GM18858 (cell line): ENCODE data around the gene CARNS1.

Experiments used
- ATAC-seq: cut with Tn5 transposase; IDR thresholded peaks from one replicate; pipeline ENCODE4 v1.9.1; 2021; ENCODE audit not compliant: unreplicated experiment

CARNS1 gene

DNA sequence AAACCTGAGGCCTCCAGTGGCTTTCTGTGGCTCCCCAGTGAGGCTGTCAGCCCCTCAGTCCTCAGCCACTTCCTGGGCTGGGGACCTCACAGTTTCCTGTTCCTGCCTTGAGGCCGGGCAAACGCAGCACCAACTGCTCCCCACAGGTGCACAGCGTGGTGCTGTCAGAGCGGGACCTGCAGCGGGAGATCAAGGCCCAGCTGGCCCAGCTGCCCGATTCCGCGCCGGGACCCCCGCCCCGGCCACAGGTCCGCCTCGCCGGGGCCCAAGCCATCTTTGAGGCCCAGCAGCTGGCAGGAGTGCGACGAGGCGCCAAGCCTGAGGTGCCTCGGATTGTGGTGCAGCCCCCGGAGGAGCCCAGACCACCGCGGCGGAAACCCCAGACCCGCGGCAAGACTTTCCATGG lies 6.2 kb upstream of the CARNS1 start:
- no peak for ATAC-seq

DNA sequence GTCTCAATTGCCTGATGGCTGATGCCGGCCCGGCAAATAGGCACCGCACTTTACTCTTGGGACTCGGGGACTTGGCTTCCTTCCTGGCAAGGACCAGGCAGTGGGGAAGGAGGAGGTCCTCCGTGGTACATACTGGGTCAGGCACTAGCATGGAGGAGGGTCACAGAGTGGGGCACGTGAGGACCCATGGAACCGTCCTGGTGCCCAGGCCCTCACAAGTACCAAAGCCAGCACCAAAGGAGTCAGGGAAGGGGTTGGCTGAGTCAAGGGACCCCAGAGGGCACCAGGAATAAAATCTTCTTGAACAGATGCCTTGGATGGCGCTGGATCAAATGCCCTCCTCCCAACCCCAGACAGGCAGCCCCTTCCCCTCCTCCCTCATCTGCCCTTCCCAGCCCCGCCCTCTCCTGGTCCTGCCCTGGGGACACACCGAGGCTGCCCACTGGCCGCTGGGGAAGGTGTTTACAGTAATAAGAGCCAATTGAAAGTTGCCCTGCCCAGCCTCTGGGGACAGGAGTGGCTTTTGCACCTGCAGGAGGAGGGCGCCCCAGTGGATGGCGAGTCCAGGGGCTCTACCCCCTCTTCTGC lies 5.6 kb upstream of the CARNS1 start:
- no peak for ATAC-seq

DNA sequence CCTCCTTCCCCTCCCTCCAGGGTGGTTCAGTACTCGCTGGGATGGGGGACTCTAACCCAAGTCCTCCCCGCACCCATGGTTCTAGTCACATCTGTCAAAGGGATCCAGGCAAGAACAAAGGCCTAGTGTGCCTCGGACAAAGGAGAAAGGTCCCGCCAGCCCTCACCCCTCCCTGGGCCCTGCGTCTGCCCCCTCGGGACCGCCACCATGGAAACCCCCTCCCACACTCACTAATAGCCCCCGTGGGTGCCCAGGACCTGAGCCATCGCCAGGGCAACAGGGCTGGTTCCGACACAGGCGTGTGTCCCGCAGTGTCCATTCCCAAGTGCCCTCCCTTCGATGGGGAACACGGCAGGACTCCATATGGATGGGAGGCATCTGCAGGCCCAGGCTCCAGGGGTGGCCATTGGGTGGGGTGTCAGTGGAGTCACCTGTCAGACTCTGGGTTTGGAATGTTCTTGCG lies 5.1 kb upstream of the CARNS1 start:
- no peak for ATAC-seq

DNA sequence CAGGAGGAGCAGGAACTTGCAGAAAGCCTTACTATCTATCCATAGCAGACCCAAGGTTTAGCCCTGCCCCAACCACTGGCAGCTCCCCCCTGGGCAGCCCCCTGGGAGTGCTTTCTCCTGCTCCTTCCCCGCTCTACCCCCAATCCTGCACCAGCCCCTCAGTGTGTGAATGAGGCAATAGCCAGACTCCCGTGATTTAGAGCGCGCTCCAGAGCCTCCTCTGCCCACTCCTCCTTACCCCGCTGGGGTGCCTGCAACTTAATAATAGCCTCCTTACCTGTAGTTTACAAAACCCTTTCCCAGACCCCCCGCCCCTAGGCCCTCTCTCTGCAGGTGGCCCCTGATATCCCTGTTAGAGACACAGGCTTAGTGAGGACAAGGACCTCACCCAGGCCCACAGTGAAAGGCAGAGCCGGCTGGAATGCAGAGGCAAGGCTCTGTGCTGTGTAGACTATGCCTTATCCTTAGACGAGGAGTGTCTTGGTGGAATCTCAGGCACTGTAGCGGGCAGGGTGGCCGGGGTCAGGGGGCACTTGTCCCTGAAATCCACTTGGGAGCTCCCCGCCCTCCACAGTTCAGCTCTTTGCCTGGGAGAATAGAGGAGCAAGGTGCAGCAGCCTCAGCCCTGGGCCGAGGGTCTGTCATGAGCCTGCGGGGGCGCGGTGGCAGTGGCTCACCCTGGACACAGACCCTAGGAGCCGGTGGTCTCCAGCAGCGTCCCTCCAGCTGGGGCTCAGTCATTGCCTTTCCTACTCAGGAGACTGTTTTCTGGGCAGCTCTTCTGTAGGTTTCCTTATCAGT lies 4.3 kb upstream of the CARNS1 start:
- no peak for ATAC-seq

DNA sequence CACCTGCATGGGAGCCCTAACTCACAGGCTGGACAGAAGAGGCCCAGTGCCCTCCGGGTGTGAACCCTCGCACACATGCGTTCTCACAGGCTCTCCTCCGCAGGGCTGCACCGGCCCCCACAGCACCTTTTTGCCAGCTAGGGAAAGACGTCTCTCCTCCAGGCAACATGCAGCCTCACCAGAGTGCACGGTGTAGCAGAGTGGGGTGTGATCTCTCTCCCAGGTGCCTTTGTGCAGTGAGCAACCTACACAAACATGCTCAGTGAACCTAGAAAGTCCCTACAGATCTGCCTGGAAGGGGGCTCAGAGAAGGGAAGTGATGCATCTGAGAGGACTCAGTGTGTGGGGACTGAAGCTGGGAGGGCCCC lies 3.7 kb upstream of the CARNS1 start:
- ATAC-seq, result no peak

DNA sequence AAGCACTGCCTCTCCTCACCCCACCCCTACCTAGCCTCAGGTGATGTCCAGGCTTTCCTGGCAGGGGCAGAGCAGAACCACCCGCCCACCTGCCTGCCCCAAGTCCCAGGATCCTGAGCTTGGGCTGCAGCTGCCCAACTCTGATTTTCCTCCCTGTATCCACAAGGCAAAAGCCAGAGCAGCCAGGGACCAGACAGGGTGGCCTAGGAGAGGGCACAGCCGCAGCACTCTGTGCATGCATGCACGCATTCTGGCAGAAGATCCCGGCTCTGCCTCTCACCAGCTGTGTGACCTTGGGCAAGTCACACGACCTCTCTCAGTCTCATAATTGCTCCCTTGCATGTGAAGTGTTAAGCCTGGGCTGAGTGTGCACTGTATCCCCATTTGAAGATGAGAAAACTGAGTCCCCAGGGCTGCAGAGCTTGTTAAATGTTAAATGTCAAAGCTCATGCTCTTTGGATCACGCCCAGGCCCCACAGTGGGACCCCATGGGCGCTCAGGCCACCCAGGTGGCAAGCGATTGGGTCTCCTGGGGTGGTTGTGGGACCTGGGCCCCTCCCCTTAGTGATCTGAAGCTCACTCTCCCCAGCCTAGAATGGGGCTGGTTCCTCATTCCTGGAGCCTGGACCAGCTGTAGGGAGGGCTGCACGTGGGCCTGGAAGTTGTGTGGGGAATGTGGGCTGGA lies 2.8 kb upstream of the CARNS1 start:
- no peak for ATAC-seq

DNA sequence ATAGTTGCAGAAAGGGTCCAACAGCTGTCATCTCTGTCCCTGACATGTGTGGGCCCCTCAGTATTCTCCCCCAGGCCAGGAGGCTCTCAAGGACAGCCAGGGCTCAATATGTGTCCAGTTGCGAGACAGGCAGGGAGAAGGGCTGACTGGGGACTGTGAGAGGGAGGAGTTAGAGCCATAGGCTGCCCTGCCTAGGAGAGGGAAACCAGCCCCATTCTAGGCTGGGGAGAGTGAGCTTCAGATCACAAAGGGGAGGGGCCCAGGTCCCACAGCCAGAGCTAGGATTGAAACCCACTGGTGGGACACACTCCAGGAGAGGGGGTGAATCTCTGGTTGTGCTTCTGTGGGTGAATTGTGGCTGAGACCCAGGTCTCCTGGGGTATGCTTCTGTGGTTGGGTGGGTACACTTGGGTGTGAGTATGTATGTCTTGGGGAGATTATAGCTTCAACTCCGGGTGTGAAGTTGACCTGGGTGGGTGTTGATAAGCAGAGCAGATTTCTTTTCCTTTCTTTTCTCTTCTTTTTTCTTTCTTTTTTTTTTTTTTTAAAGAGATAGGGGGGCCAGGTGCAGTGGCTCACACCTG lies 2.1 kb upstream of the CARNS1 start:
- no peak for ATAC-seq

DNA sequence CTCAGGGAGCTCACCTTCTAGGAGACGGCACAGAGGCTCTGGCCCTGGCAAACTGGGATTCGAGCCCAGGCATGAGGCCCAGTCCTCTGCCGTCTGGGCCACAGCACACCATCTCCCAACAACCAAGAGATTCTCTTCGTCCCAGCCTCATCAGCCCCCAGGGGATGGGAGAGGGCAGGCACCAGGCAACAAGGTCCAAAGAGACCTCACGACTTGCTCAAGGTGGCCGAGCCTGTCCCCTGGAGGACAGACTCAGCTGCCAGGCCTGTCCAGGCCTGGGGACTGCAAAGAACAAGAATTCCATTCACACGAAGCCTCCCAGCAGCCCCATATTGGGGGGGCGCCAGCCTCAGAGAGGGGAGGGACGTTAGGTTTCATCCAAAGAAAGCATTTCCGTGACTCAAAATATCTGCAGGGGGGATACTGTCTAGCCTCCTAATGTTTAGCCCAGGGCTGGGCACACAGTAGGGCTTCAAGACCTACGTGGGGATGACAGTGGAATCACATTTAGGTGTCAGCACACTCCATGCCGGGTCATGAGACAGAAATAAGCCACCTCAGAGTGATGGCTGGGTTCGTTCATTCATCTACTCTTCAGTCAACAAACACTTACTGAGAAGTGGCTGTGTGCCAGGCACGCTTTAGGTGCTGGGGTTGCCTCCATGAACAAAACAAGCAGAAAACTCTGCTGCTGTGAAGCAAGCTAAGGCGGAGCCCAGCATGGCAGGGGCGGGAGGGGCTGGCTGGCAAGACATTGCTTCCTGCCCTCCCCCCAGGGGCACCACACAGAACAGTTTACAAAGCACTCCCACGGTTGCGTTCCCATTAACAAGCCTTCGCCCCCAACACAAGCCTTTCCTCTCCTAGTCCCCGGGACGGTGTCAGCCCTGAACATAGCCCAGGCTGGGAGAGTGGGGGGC lies 1.2 kb downstream of the CARNS1 start:
- no peak for ATAC-seq

DNA sequence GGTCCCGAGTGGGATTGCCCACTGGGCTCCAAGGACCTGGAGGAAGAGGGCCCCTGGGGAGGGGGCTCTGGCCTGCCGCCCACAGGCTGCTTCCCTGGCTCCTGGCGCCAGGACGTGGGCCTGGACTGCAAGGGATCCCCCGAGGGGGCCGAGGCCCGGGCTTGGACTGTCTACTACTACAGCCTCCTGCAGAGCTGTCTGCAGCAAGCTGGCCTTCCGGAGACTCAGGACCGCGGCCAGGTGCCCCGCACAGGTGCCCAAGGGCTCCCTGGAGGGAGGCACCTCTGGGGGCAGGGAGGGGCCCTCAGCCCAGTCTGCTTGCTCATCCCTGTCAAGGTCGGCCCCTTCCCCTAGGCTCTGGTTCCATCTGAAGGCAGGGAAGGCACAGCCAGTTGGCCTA lies 1.9 kb downstream of the CARNS1 start:
- ATAC-seq, result no peak

DNA sequence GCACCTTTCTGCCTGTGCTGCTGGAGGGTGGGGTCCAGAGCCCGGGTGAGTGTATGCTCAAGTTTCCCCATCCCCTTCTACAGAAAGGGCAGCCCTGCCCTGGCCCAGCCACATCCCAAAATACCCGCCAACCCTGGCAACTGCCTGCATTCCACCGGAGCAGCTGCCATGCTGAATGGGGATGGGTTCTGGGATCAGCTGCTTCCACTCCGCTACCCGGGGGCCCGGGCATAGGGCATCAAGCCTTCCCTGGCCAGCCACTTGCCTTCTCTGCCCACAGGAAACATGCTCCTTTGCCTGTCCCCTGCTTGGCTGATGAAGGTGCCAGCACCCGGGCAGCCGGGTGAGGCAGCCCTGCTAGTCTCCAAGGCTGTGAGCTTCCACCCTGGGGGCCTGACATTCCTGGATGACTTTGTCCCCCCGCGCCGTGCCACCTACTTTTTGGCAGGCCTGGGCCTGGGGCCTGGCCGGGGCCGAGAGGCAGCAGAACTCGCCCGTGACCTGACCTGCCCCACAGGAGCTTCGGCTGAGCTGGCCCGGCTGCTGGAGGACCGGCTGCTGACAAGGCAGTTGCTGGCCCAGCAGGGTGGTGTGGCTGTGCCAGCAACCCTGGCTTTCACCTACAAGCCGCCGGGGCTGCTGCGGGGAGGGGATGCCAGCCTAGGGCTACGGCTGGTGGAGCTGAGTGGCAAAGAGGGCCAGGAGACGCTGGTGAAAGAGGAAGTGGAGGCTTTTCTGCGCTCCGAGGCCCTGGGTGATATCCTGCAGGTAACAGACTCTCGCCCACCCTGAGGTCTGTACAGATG lies 3.2 kb downstream of the CARNS1 start:
- ATAC-seq, result no peak

DNA sequence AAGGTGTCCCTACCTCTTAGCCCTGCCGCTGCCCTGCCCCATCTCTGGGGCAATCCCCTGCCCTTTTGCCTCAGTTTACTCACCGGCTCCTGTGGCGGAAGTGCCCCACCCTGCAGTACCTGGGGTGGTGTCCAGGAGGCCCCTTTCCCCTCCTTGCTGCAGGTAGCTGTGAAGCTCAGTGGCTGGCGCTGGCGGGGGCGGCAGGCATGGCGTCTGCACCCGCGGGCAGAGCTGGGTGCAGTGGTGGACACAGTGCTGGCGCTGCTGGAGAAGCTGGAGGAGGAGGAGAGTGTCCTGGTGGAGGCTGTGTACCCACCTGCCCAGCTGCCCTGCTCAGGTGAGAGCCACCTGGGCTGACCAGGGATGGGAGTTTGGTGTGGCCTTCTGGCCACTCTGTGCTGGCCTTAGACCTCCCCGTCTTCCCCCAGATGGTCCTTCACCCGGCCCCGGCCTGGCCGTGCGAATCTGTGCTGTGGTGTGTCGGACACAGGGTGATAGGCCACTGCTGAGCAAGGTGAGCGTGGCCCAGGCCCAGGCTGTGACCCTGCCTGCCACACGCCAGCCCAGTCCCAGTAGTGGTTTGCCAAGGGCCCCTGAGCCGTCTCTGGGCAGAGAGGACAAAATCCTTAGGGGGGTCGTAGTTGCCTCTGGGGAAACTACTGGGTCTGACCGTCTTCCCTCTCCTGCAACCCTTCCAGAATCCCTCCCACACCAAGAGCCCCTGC lies 4.0 kb downstream of the CARNS1 start:
- no peak for ATAC-seq

DNA sequence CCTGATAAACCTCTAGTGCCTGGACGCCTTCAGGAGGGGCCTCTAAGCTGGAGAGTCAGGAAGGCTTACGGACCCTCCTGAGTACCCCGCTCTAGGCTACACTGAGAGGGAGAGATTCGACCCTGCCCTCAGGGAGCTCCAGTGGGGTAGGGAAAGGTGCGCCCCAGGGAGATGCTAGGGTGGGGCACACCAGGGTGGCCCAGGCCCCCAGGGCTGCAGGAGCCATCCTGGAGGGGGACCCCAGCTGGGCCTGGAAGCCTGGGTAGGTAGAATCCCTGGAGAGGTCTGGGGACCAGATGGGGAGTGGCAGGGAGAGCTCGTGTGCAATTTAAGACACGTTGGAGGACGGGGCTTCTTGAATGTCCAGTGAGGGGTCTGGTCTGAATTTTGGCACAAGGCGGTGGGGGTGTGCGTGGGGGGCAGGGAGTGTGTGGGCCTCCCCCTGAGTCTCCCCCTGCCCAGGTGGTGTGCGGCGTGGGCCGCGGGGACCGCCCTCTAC lies 4.7 kb downstream of the CARNS1 start:
- no peak for ATAC-seq

DNA sequence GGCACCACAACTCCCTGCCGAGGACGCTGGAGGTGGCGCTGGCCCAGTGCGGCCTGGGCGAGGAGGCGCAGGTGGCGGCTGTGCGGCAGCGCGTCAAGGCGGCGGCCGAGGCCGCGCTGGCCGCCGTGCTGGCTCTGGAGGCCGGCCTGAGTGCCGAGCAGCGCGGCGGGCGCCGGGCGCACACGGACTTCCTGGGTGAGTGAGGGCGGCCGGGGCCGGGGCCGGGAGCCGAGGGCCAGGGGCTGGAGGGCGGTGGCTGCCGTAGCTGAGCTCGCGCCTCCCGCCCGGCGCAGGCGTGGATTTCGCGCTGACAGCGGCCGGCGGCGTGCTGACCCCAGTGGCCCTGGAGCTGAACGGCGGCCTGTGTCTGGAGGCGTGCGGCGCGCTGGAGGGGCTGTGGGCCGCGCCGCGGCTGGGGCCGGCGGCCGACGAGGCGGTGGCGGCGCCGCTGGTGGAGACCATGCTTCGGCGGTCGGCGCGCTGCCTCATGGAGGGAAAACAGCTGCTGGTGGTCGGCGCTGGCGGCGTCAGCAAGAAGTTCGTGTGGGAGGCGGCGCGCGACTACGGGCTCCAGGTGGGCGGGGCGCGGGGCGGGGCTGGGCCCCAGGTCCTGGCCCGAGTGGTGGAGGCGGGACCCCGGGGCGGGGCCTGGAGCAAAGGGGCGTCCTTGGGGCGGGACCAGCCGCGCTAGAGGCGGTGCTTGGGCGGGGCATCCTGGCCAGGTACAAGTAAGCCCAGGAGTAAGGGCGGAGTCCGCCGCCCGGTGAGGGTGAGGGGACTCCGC lies 5.4 kb downstream of the CARNS1 start:
- peak; percentile 53 for ATAC-seq

DNA sequence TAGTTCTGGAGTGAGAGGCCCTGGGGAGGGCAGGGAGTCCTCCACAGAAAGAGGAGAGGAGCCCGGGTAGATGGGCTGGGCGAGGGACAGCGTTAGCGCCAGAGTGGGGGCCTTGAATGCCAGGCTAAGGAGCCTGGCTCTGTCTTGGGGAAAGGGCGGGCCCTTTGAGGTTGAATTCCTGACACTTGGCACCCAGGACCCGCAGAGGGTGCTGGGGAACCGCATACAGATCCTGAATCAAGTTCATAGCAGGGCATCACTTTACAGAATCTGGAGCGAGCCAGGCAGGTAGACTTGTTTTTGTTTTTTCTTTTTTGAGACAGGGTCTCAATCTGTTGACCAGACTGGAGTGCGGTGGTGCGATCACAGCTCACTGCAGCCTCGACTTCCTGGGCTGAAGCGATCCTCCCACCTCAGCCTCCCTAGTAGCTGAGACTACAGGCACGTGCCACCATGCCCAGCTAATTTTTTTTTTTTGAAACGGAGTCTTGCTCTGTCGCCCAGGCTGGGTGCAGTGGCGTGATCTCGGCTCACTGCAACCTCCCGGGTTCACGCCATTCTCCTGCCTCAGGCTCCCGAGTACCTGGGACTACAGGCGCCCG lies 6.1 kb downstream of the CARNS1 start:
- no peak for ATAC-seq

DNA sequence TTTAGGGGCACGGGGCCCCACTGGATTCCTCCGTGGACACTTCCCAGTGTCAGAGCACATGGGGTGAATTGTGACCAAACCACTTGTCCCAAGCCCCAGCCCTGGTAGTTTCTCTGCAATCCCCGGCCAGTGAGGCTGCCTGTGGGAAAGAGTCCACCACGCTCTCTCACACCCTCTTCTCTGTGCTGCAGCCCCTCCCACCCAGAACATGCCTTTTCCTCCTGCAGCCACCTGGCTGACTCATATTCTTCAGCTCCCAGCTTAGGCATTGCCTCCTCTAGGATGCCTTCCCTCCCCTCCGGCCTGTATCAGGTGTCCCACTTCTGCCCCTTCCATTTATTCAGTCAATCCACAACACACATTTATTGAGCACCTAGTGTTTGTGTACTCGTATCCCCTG lies 7.4 kb downstream of the CARNS1 start:
- ATAC-seq, result no peak

DNA sequence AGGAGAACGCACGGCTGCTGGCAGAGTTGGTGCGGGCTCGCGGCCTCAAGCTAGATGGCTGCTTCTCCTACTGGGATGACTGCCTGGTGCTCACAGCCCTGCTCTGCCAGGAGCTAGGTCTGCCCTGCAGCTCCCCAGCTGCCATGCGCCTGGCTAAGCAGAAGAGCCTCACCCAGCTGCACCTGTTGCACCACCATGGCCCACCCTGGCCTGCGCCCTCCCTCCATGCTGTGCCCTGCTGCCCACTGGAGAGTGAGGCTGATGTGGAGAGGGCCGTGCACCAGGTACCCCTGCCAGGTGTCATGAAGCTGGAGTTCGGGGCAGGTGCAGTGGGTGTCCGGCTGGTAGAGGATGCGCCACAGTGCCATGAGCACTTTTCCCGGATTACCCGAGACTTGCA lies 8.0 kb downstream of the CARNS1 start:
- no peak for ATAC-seq

DNA sequence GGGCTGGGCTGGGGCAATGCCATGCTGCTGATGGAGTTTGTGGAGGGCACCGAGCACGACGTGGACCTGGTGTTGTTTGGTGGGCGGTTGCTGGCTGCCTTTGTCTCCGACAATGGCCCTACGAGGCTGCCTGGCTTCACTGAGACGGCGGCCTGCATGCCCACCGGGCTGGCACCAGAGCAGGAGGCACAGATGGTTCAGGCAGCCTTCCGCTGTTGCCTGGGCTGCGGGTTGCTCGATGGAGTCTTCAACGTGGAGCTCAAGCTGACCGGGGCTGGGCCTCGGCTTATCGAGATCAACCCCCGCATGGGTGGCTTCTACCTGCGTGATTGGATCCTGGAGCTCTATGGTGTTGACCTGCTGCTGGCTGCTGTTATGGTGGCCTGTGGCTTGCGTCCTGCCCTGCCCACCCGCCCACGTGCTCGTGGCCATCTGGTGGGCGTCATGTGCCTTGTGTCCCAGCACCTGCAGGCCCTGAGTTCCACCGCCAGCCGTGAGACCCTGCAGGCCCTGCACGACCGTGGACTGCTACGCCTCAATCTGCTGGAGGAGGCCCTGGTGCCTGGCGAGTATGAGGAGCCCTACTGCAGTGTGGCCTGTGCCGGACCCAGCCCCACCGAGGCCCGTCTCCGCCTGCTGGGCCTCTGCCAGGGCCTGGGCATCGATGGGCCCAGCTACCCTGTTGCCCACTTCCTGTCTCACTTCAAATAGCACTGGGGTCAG lies 8.6 kb downstream of the CARNS1 start:
- ATAC-seq, result no peak
